Upper lobe of left lung (tissue), 6 donors: ENCODE results near the gene FLNC. TPM values are rescaled to one million over a fixed set of nuclear protein-coding genes. Genes with fewer than 3 reads are reported as not detected.

ENCODE experiments used
- ATAC-seq, 2 donors: fragments of 200-7000 bp; cut with Tn5 transposase; one replicate each; pipeline ENCODE4 v1.9.1; 2022; ENCODE audit warnings: mild to moderate bottlenecking in 2 of 2, moderate library complexity in 2 of 2; ENCODE audit not compliant: low FRiP score in 2 of 2
- DNase-seq, 2 donors: peaks; one replicate each; pipeline ENCODE4 v3.0.0-alpha.2; 2019 to 2020
- H3K27ac ChIP-seq, 4 donors: fragments of 200-600 bp; sonication (generic); one replicate each; pipeline ENCODE4 v1.5.1; 2016 to 2019
- H3K27me3 ChIP-seq, 4 donors: fragments of 200-600 bp; sonication (generic); one replicate each; pipeline ENCODE4 v1.5.1; 2017 to 2019
- H3K36me3 ChIP-seq, 4 donors: fragments of 200-600 bp; sonication (generic); one replicate each; pipeline ENCODE4 v1.5.1; 2016 to 2019
- H3K4me1 ChIP-seq, 4 donors: fragments of 200-600 bp; sonication (generic); one replicate each; pipeline ENCODE4 v1.5.1; 2018 to 2019
- H3K4me3 ChIP-seq, 4 donors: fragments of 200-600 bp; sonication (generic); one replicate each; pipeline ENCODE4 v1.5.1; 2017 to 2019; ENCODE audit warnings: mild to moderate bottlenecking in 2 of 4, moderate library complexity in 1 of 4
- H3K9me3 ChIP-seq, 4 donors: fragments of 200-600 bp; sonication (generic); one replicate each; pipeline ENCODE4 v1.5.1; 2018 to 2019
- CTCF ChIP-seq, 6 experiments: fragments of 450-650 bp in 4 of 6; fragments of 200-600 bp in 2 of 6; sonication (generic) in 2 of 6; IDR thresholded peaks; one replicate each; pipeline ENCODE4 v1.5.1; 2016 to 2019; ENCODE audit warnings: antibody characterized with exemption in 6 of 6
- EP300 ChIP-seq, 4 donors: sonication (generic); formaldehyde crosslinking; IDR thresholded peaks; one replicate each; pipeline ENCODE4 v1.5.1; 2017; ENCODE audit warnings: antibody characterized with exemption in 4 of 4, control low read depth in 2 of 4
- POLR2A ChIP-seq, 4 donors: fragments of 450-650 bp; IDR thresholded peaks; one replicate each; pipeline ENCODE4 v1.5.1; 2016 to 2017; ENCODE audit warnings: antibody characterized with exemption in 4 of 4, mild to moderate bottlenecking in 2 of 4
- POLR2AphosphoS5 ChIP-seq, 2 donors: sonication (generic); formaldehyde crosslinking; IDR thresholded peaks; one replicate each; pipeline ENCODE4 v1.5.1; 2017; ENCODE audit warnings: antibody characterized with exemption in 2 of 2
- WGBS, 2 donors: methylation state at CpG; one replicate each; pipeline ENCODE4 v1.1.5; 2017 to 2018; 5-methylcytosine and 5-hydroxymethylcytosine counted together
- total RNA-seq, 6 donors: library from RNA; depleted of rRNA in 4 of 6; stranded (reverse); fragments of >200 nt in 4 of 6; gene quantifications; one replicate each; pipeline versions ENCODE4 v1.1.0 to v1.2.1, GENCODE V29; 2016 to 2021
- donor health status: DM: no; HTN: no; CAD: no; lungs with moderate emphysema.
- donor health status: DM: no; HTN: yes; CAD: no; lungs with severe emphysema.

The FLNC gene
- total RNA-seq, 6 donors from 2014 or later, result 2.1 to 19.6 (median 4.9) TPM

- H3K9me3 ChIP-seq, result no peaks in the 10 kb centered on the region
- peak in 1 of 2 donors; percentile 12 for ATAC-seq
- H3K4me3 ChIP-seq, result peak overlapping the region; percentile 26 to 73 (median 56)
Measured at GRCh38 chr7:128868624-128869137, 38.5 kb downstream of the FLNC start.

GRCh38 chr7:128869138-128869943, 39.1 kb downstream of the FLNC start:
- DNase-seq, result peak; percentile 38 to 92
- Histone ChIP-seq H3K4me3 (peak overlapping the region; percentile 26 to 73 (median 56)), H3K9me3 (no peaks in the 10 kb centered on the region), H3K4me1 (peaks cover 17 to 28% (median 20%) of the 10 kb centered on the region in 4 donors), H3K27ac (no peak overlapping the region), H3K36me3 (peaks cover 0 to 19% (median 16%) of the 10 kb centered on the region in 4 donors), H3K27me3 (peaks cover 0 to 13% (median 3%) of the 10 kb centered on the region in 4 donors)
- WGBS, 2 donors, result 0% methylated on average over 3 of the region's 86 CpGs; no CpG with 5 or more reads in 1 of the 2 donors
- peak; percentile 34 to 84 for ATAC-seq
- peak in 1 of 6 experiments; percentile 46 for TF ChIP-seq CTCF (IDR thresholded peaks at IDR 0.05)
- TF ChIP-seq POLR2A (IDR thresholded peaks at IDR 0.05), result no peak
- no peak for TF ChIP-seq POLR2AphosphoS5 (IDR thresholded peaks at IDR 0.05)
- no peak for TF ChIP-seq EP300 (IDR thresholded peaks at IDR 0.05)

More at GRCh38 chr7:128868624-128869137, 38.5 kb downstream of the FLNC start:
- Histone ChIP-seq H3K4me1 (peaks cover 23 to 34% (median 27%) of the 10 kb centered on the region in 4 donors), H3K36me3 (peaks cover 0 to 19% (median 16%) of the 10 kb centered on the region in 4 donors), H3K27me3 (peaks cover 0 to 8% (median 3%) of the 10 kb centered on the region in 4 donors), H3K27ac (no peak overlapping the region)
- DNase-seq, result no peak
- TF ChIP-seq POLR2AphosphoS5 (IDR thresholded peaks at IDR 0.05), result no peak
- no peak for TF ChIP-seq POLR2A (IDR thresholded peaks at IDR 0.05)
- TF ChIP-seq CTCF (IDR thresholded peaks at IDR 0.05), result no peak
- no peak for TF ChIP-seq EP300 (IDR thresholded peaks at IDR 0.05)
- WGBS, 2 donors, result 33 to 60% methylated on average over 8 to 11 of the region's 13 CpGs

GRCh38 chr7:128869944-128870285, 39.7 kb downstream of the FLNC start:
- no peak for DNase-seq
- ATAC-seq, result no peak
- no peaks in the 10 kb centered on the region for H3K9me3 ChIP-seq
- WGBS, 2 donors, result 32 to 38% methylated on average over 3 to 9 of the region's 30 CpGs
- peak overlapping the region; percentile 26 to 73 (median 56) for H3K4me3 ChIP-seq
- peaks cover 0 to 16% (median 15%) of the 10 kb centered on the region in 4 donors for H3K36me3 ChIP-seq
- no peak overlapping the region for H3K27ac ChIP-seq
- peaks cover 17 to 22% (median 18%) of the 10 kb centered on the region in 4 donors for H3K4me1 ChIP-seq
- TF ChIP-seq POLR2A (IDR thresholded peaks at IDR 0.05), result no peak
- no peak for TF ChIP-seq CTCF (IDR thresholded peaks at IDR 0.05)
- TF ChIP-seq POLR2AphosphoS5 (IDR thresholded peaks at IDR 0.05), result no peak
- no peak for TF ChIP-seq EP300 (IDR thresholded peaks at IDR 0.05)
- peaks cover 0 to 14% (median 3%) of the 10 kb centered on the region in 4 donors for H3K27me3 ChIP-seq

GRCh38 chr7:128871050-128871449, 40.8 kb downstream of the FLNC start:
- peaks cover 17 to 22% (median 18%) of the 10 kb centered on the region in 4 donors for H3K4me1 ChIP-seq
- DNase-seq (no peak), ATAC-seq (no peak)
- H3K4me3 ChIP-seq, result no peak overlapping the region
- H3K9me3 ChIP-seq, result no peaks in the 10 kb centered on the region
- peaks cover 0 to 5% (median 4%) of the 10 kb centered on the region in 4 donors for H3K36me3 ChIP-seq
- no peak overlapping the region for H3K27ac ChIP-seq
- WGBS, 2 donors, result 93 to 95% methylated on average over 4 to 5 of the region's 5 CpGs
- no peak for TF ChIP-seq EP300 (IDR thresholded peaks at IDR 0.05)
- no peak for TF ChIP-seq CTCF (IDR thresholded peaks at IDR 0.05)
- TF ChIP-seq POLR2AphosphoS5 (IDR thresholded peaks at IDR 0.05), result no peak
- TF ChIP-seq POLR2A (IDR thresholded peaks at IDR 0.05), result no peak
- H3K27me3 ChIP-seq, result peaks cover 0 to 14% (median 3%) of the 10 kb centered on the region in 4 donors
